ENCODE results near the gene ZNF79. TPM values are rescaled to one million over a fixed set of nuclear protein-coding genes. Genes with fewer than 3 reads are reported as not detected.

Gene ZNF79
- total and polyA plus RNA-seq, 12 donors: 5.5 to 16.5 (median 10.6) TPM

GRCh38 chr9:127451608-127451857 is 27.4 kb downstream of the ZNF79 start:
- H3K4me1 ChIP-seq (replicated peaks in 1 of 2): peaks cover 16 to 38% of the 10 kb centered on the region in 2 donors
- H3K36me3 ChIP-seq (replicated peaks in 1 of 2): peaks cover 0 to 49% of the 10 kb centered on the region in 2 donors
- no peaks in the 10 kb centered on the region for H3K27me3 ChIP-seq
- no peak for DNase-seq
- 0 to 3% (median 0%) methylated on average over 1 to 14 of the region's 14 CpGs for WGBS, 4 donors
- TF ChIP-seq POLR2A (IDR thresholded peaks at IDR 0.05) (no peak), CTCF (IDR thresholded peaks at IDR 0.05) (no peak)
- no peaks in the 10 kb centered on the region for H3K9me3 ChIP-seq (replicated peaks in 1 of 3)
- H3K4me3 ChIP-seq: peak overlapping the region; percentile 31 to 76 (median 58)
- intact Hi-C loops (cut with DNase I): no loop called here
- peak overlapping the region; percentile 87 to 93 (median 93) for H3K27ac ChIP-seq

- Histone ChIP-seq H3K4me3 (peak overlapping the region; percentile 31 to 76 (median 58)), H3K9me3 (replicated peaks in 1 of 3) (no peaks in the 10 kb centered on the region), H3K4me1 (replicated peaks in 1 of 2) (peaks cover 16 to 38% of the 10 kb centered on the region in 2 donors), H3K36me3 (replicated peaks in 1 of 2) (peaks cover 0 to 44% of the 10 kb centered on the region in 2 donors), H3K27me3 (no peaks in the 10 kb centered on the region), H3K27ac (peak overlapping the region; percentile 87 to 93 (median 93))
- 12 to 19% (median 16%) methylated on average over 12 to 29 of the region's 29 CpGs for WGBS, 4 donors
- intact Hi-C loops (cut with DNase I): no loop called here
- no peak for TF ChIP-seq CTCF (IDR thresholded peaks at IDR 0.05)
- TF ChIP-seq POLR2A (IDR thresholded peaks at IDR 0.05): no peak
- peak in 6 of 7 donors; percentile 45 to 68 (median 52) for DNase-seq
These were observed 27.9 kb downstream of the ZNF79 start for GRCh38 chr9:127451858-127452656.

- DNase-seq: peak; percentile 40 to 78 (median 65)
- Histone ChIP-seq H3K4me3 (no peak overlapping the region), H3K9me3 (replicated peaks in 1 of 3) (no peaks in the 10 kb centered on the region), H3K27me3 (no peaks in the 10 kb centered on the region), H3K36me3 (replicated peaks in 1 of 2) (peaks cover 0 to 44% of the 10 kb centered on the region in 2 donors), H3K27ac (no peak overlapping the region), H3K4me1 (replicated peaks in 1 of 2) (peaks cover 16 to 38% of the 10 kb centered on the region in 2 donors)
- TF ChIP-seq POLR2A (IDR thresholded peaks at IDR 0.05) (no peak), CTCF (IDR thresholded peaks at IDR 0.05) (no peak)
- WGBS, 4 donors: 57 to 82% (median 74%) methylated on average over 4 of the region's 4 CpGs
- intact Hi-C loops (cut with DNase I): no loop called here
These were observed 28.5 kb downstream of the ZNF79 start for GRCh38 chr9:127452691-127453090.

GRCh38 chr9:127455324-127455992 is 31.3 kb downstream of the ZNF79 start:
- H3K27me3 ChIP-seq: no peaks in the 10 kb centered on the region
- TF ChIP-seq CTCF (IDR thresholded peaks at IDR 0.05) (peak in 4 of 6 experiments; percentile 23 to 26 (median 26)), POLR2A (IDR thresholded peaks at IDR 0.05) (no peak)
- no peaks in the 10 kb centered on the region for H3K9me3 ChIP-seq (replicated peaks in 1 of 3)
- DNase-seq: peak in 1 of 7 donors; percentile 37
- WGBS, 4 donors: 42 to 61% (median 56%) methylated on average over 6 of the region's 6 CpGs
- H3K36me3 ChIP-seq (replicated peaks in 1 of 2): peaks cover 0 to 42% of the 10 kb centered on the region in 2 donors
- no peak overlapping the region for H3K27ac ChIP-seq
- peaks cover 8 to 11% of the 10 kb centered on the region in 2 donors for H3K4me1 ChIP-seq (replicated peaks in 1 of 2)
- intact Hi-C loops (cut with DNase I): no loop called here
- no peak overlapping the region for H3K4me3 ChIP-seq
